Sigmoid colon (tissue), 7 donors: ENCODE measurements around the gene ITPK1. TPM values are rescaled to one million over a fixed set of nuclear protein-coding genes. Genes with fewer than 3 reads are reported as not detected.

Experiments
- DNase-seq: peaks from one replicate; pipeline ENCODE4 v3.0.0-alpha.2; 2019
- H3K27ac ChIP-seq, 4 donors: fragments of 200-600 bp; sonication (generic); one replicate each; pipeline ENCODE4 v1.5.1; 2016 to 2019; ENCODE audit warnings: mild to moderate bottlenecking in 1 of 4
- H3K27me3 ChIP-seq, 3 donors: fragments of 200-600 bp; sonication (generic); one replicate each; pipeline ENCODE4 v1.5.1; 2019; ENCODE audit warnings: mild to moderate bottlenecking in 1 of 3
- H3K36me3 ChIP-seq, 4 donors: fragments of 200-600 bp; sonication (generic); one replicate each; pipeline ENCODE4 v1.5.1; 2016 to 2019
- H3K4me1 ChIP-seq, 4 donors: fragments of 200-600 bp; sonication (generic); one replicate each; pipeline ENCODE4 v1.5.1; 2017 to 2019
- H3K4me3 ChIP-seq, 4 donors: fragments of 200-600 bp; sonication (generic); one replicate each; pipeline ENCODE4 v1.5.1; 2017 to 2019; ENCODE audit warnings: mild to moderate bottlenecking in 2 of 4, moderate library complexity in 1 of 4
- H3K9me3 ChIP-seq, 4 donors: fragments of 200-600 bp in 3 of 4; sonication (generic) in 3 of 4; one replicate each; pipeline versions ENCODE4 v1.5.1 to v1.6.1; 2013 to 2019
- EP300 ChIP-seq, 4 donors: sonication (generic); formaldehyde crosslinking; IDR thresholded peaks; one replicate each; pipeline ENCODE4 v1.6.1; 2017; ENCODE audit warnings: antibody characterized with exemption in 4 of 4
- POLR2A ChIP-seq, 2 donors: fragments of 450-650 bp; IDR thresholded peaks; one replicate each; pipeline ENCODE4 v1.6.1; 2016; ENCODE audit warnings: antibody characterized with exemption in 2 of 2, mild to moderate bottlenecking in 2 of 2, moderate library complexity in 2 of 2
- POLR2AphosphoS5 ChIP-seq, 4 donors: sonication (generic); formaldehyde crosslinking; IDR thresholded peaks; one replicate each; pipeline ENCODE4 v1.6.1; 2017; ENCODE audit warnings: antibody characterized with exemption in 4 of 4
- WGBS, 2 donors: extraction: QIAGEN DNeasy Blood & Tissue Kit; methylation state at CpG; one replicate each; pipeline ENCODE4 v1.1.7; 2013; 5-methylcytosine and 5-hydroxymethylcytosine counted together
- intact Hi-C: fragments of 100-400 bp; cut with DNase I; formaldehyde crosslinking; loops from one replicate; pipeline ENCODE4 v1.15.1; 2023
- polyA plus RNA-seq, 3 donors: library from polyadenylated mRNA; stranded (reverse); fragments of 200-250 nt; gene quantifications; one replicate each; pipeline ENCODE4 v1.2.3, GENCODE V29; 2013
- total RNA-seq, 4 donors: library from RNA; depleted of rRNA; stranded (reverse); fragments of >200 nt; gene quantifications; one replicate each; pipeline ENCODE4 v1.1.0, GENCODE V29; 2016
- TF ChIP-seq, protein P1 (sequence below), 4 experiments: fragments of 450-650 bp in 3 of 4; fragments of 200-600 bp in 1 of 4; IDR thresholded peaks; one replicate each; pipeline ENCODE4 v1.5.1; 2016 to 2019; ENCODE audit warnings: antibody characterized with exemption in 4 of 4, mild to moderate bottlenecking in 3 of 4, moderate library complexity in 2 of 4
- donor health status: healthy with polysubstance abuse.
- donor health status: Bipolar disorder and iron deficiency.
- donor health status: healthy.

The ITPK1 gene
- total and polyA plus RNA-seq, 7 donors: 39.8 to 75.4 (median 61.8) TPM

DNA sequence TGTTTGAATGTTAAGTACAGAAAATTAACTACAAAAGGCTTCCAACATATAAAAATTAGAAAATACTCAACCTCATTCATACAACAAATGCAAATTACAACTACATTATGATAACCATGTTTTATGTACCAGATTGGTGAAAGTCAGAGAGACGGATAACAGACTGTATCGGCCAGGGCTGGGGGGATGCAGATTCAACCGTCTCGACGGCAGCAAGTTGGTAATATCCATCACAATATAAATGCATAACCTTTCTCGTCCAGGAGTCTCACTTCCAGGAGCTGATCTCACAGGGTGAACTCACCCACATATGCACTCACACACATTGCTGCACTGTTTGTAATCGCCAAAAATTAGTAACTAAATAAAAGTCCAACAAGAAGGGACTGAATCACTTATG, 89.4 kb downstream of the ITPK1 start:
- 96% methylated on average over 7 of the region's 7 CpGs for WGBS, 2 donors
- Histone ChIP-seq H3K4me1 (peaks cover 0 to 29% (median 15%) of the 10 kb centered on the region in 4 donors), H3K27me3 (no peaks in the 10 kb centered on the region), H3K9me3 (no peaks in the 10 kb centered on the region), H3K36me3 (no peaks in the 10 kb centered on the region), H3K4me3 (no peak overlapping the region), H3K27ac (no peak overlapping the region)
- TF ChIP-seq, protein P1, sequence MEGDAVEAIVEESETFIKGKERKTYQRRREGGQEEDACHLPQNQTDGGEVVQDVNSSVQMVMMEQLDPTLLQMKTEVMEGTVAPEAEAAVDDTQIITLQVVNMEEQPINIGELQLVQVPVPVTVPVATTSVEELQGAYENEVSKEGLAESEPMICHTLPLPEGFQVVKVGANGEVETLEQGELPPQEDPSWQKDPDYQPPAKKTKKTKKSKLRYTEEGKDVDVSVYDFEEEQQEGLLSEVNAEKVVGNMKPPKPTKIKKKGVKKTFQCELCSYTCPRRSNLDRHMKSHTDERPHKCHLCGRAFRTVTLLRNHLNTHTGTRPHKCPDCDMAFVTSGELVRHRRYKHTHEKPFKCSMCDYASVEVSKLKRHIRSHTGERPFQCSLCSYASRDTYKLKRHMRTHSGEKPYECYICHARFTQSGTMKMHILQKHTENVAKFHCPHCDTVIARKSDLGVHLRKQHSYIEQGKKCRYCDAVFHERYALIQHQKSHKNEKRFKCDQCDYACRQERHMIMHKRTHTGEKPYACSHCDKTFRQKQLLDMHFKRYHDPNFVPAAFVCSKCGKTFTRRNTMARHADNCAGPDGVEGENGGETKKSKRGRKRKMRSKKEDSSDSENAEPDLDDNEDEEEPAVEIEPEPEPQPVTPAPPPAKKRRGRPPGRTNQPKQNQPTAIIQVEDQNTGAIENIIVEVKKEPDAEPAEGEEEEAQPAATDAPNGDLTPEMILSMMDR (IDR thresholded peaks at IDR 0.05): no peak
- TF ChIP-seq POLR2A (IDR thresholded peaks at IDR 0.05) (no peak), EP300 (IDR thresholded peaks at IDR 0.05) (no peak), POLR2AphosphoS5 (IDR thresholded peaks at IDR 0.05) (no peak)
- intact Hi-C loops: no loop called here
- DNase-seq: no peak

DNA sequence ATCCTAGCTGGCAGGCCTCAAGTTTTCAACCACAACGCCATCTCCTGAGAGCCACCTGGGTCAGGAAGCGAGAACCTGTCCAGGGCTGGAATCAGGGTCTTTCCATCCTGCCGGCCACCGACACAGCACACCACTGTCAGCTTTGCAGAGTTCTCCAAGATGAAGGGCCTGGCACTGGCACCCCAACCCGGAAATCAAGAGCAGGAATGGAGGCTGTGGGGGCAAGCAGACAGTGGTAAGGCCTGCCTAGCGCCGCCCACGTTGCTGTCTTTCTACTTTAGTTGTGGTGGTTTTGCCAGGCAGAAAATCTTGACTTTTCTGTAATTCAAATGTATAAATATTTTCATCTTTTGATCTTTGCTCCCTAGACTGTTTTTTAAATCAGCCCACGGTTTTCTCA, 90.7 kb downstream of the ITPK1 start:
- peaks cover 0 to 25% (median 13%) of the 10 kb centered on the region in 4 donors for H3K4me1 ChIP-seq
- 83 to 90% methylated on average over 9 of the region's 9 CpGs for WGBS, 2 donors
- TF ChIP-seq POLR2A (IDR thresholded peaks at IDR 0.05): no peak
- no peak for TF ChIP-seq EP300 (IDR thresholded peaks at IDR 0.05)
- TF ChIP-seq, protein P1 (IDR thresholded peaks at IDR 0.05): no peak
- no peak for TF ChIP-seq POLR2AphosphoS5 (IDR thresholded peaks at IDR 0.05)
- H3K4me3 ChIP-seq: no peak overlapping the region
- H3K27me3 ChIP-seq: no peaks in the 10 kb centered on the region
- intact Hi-C loops: no loop called here
- no peak overlapping the region for H3K27ac ChIP-seq
- DNase-seq: no peak
- no peaks in the 10 kb centered on the region for H3K9me3 ChIP-seq
- no peaks in the 10 kb centered on the region for H3K36me3 ChIP-seq

DNA sequence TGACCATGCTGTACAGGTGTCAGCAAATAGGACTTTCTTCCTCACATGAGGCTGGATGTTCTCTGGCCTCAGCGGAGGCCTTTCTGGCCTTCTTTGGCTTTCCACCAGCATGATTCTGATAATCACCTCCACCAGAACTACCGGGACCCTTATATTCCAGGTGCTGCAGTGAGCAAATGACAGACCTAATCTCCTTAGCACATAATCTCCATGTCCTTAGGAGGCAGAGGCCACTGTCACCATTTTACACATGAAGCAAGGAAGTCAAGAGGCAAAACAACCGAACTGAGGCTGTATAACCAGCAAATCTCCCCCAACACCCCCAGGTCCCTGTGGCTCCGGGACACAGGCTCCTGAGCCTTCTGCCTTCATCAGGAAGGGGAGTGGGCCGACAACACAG, 91.2 kb downstream of the ITPK1 start:
- 96% methylated on average over 5 of the region's 5 CpGs for WGBS, 2 donors
- intact Hi-C loops: no loop called here
- Histone ChIP-seq H3K9me3 (no peaks in the 10 kb centered on the region), H3K27me3 (no peaks in the 10 kb centered on the region), H3K4me1 (peaks cover 0 to 31% (median 17%) of the 10 kb centered on the region in 4 donors), H3K27ac (no peak overlapping the region), H3K36me3 (no peaks in the 10 kb centered on the region), H3K4me3 (no peak overlapping the region)
- no peak for DNase-seq
- no peak for TF ChIP-seq POLR2A (IDR thresholded peaks at IDR 0.05)
- TF ChIP-seq, protein P1 (IDR thresholded peaks at IDR 0.05): no peak
- TF ChIP-seq POLR2AphosphoS5 (IDR thresholded peaks at IDR 0.05): no peak
- no peak for TF ChIP-seq EP300 (IDR thresholded peaks at IDR 0.05)

DNA sequence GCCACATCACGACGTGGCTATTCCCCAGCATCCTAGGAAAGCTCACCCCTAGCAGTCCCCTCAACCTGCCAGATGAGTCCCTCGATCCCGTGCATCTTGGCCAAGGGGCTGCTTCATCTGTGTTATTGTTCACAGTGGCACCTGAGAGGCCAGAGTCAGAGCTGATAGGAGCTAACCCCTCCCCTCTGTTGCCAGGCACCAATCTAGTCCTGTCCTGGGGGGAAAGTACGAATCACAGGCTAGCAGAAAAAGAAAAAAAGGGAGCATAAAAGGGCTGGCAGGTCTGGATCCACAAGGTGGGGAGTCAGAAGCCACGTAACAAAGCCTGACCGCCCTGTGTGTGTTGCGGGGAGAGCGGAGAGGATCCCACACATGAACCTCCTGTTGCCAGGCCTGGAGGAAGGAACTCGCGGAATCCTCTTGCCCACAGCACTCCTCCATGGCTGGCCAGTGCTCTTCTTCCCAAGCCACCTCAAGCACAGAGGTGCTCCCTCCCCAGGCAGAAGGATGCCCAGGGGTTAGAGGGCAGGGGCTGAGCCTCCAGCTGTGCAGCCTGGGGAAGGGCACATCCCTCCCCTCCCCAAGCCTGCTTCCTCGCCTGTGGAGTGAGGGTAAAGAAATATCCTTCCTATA, 91.8 kb downstream of the ITPK1 start:
- intact Hi-C loops: no loop called here
- Histone ChIP-seq H3K27ac (no peak overlapping the region), H3K4me1 (peaks cover 0 to 37% (median 23%) of the 10 kb centered on the region in 4 donors), H3K9me3 (no peaks in the 10 kb centered on the region), H3K36me3 (no peaks in the 10 kb centered on the region), H3K4me3 (no peak overlapping the region), H3K27me3 (no peaks in the 10 kb centered on the region)
- no peak for TF ChIP-seq POLR2A (IDR thresholded peaks at IDR 0.05)
- TF ChIP-seq POLR2AphosphoS5 (IDR thresholded peaks at IDR 0.05): no peak
- TF ChIP-seq EP300 (IDR thresholded peaks at IDR 0.05): no peak
- WGBS, 2 donors: 86 to 93% methylated on average over 12 of the region's 12 CpGs
- no peak for DNase-seq

DNA sequence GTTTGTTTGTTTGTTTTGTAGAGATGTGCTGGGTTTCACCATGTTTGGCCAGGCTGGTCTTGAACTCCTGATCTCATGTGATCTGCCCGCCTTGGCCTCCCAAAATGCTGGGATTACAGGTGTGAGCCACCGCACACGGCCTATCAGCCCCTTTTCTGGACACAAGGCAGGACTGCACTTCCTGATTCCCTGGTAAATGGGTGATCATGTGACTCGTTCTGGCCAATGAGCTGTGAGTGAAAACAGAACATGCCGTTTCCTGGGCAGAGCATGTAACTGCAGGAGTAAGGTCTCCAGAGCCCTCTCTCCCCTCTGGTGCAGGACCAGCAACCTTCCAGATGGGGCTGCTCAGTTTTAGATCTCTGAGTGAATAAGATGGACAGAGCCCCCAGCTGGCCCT, 92.7 kb downstream of the ITPK1 start:
- WGBS, 2 donors: 91 to 94% methylated on average over 5 of the region's 5 CpGs
- H3K27ac ChIP-seq: no peak overlapping the region
- intact Hi-C loops: no loop called here
- no peak overlapping the region for H3K4me3 ChIP-seq
- H3K36me3 ChIP-seq: no peaks in the 10 kb centered on the region
- no peak for TF ChIP-seq POLR2AphosphoS5 (IDR thresholded peaks at IDR 0.05)
- no peak for TF ChIP-seq EP300 (IDR thresholded peaks at IDR 0.05)
- TF ChIP-seq POLR2A (IDR thresholded peaks at IDR 0.05): no peak
- TF ChIP-seq, protein P1 (IDR thresholded peaks at IDR 0.05): no peak
- H3K9me3 ChIP-seq: no peaks in the 10 kb centered on the region
- peaks cover 0 to 39% (median 32%) of the 10 kb centered on the region in 4 donors for H3K4me1 ChIP-seq
- no peak for DNase-seq
- H3K27me3 ChIP-seq: no peaks in the 10 kb centered on the region
